Articular chondrocyte of knee joint (primary cell): Measurements from ENCODE around the gene POU3F2. TPM values are rescaled to one million over a fixed set of nuclear protein-coding genes. Genes with fewer than 3 reads are reported as not detected.

Experiments used
- total RNA-seq: library from RNA; depleted of rRNA; stranded (reverse); fragments of >200 nt; gene quantifications from 2 replicates; pipeline ENCODE4 v1.2.3, GENCODE V29; 2012

The POU3F2 gene
- not detected in 2 replicates for total RNA-seq

DNA sequence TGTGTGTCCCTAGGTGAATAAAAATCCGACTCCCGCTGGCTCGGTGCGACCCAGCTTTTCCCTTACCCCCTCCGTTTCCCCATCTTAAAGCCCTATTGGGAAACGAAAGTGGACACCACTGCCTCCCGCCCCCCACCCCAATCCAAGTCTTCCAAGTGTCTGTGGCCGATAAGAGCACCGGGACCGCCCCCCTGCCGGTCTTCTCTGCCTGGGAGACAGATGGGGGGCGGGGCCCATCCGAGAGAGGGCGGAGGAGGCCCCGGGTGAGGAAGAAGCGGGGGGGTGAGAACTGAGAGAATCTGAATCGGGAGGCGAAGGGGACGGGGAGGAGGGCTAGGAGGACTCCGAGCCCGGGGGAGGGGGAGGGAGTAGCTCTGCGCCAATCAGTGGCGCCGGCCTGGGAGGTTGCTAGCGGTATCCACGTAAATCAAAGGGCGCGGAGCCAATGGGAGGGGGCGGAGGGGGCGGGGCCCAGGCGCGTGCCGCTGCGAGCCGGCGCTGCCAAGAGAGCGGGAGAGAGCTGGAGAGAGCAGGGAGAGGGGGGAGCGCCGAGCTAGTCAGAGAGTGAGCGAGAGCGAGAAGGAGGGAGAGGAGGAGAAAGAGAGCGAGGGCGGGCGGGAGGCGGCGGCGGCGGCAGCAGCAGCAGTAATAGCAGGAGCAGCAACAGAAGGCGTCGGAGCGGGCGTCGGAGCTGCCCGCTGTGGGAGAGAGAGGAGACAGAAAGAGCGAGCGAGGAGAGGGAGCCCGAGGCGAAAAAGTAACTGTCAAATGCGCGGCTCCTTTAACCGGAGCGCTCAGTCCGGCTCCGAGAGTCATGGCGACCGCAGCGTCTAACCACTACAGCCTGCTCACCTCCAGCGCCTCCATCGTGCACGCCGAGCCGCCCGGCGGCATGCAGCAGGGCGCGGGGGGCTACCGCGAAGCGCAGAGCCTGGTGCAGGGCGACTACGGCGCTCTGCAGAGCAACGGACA, at the start of gene POU3F2:
Gene POU3F2, plus strand, starts transcription at position 515 of the 972 bp plus-strand sequence. Its CDS starts 300 bp downstream, at position 815.

Other genes starting within 250 kb of the POU3F2 start
- gene FBXL4, start 113.4 kb downstream of the POU3F2 start, total RNA-seq: 19.7 and 26.5 TPM in 2 replicates